RWPE1 (cell line): Measurements from ENCODE around the gene TMPRSS3.

ENCODE experiments used
- CTCF ChIA-PET: fragments of 350-600 bp; sonication (Branson Sonifier 250); formaldehyde crosslinking; extraction: SDS; loops from one replicate; lab custom pipeline; 2021; lab: Yijun Ruan, JAX
- POLR2A ChIA-PET: fragments of 400-600 bp; formaldehyde crosslinking; extraction: SDS; loops from one replicate; lab custom pipeline; 2020; ENCODE audit warnings: antibody characterized with exemption; ENCODE audit not compliant: low non-redundant PET; lab: Yijun Ruan, JAX
- DNase-seq: peaks from one replicate; pipeline ENCODE4 v3.0.0; 2012; ENCODE audit warnings: low spot score
- H3K27ac ChIP-seq: fragments of 450-650 bp; 2 replicates; pipeline ENCODE4 v1.5.1; 2017
- CTCF ChIP-seq: fragments of 450-650 bp; conservative IDR thresholded peaks from 2 replicates; pipeline ENCODE4 v1.5.1; 2017; ENCODE audit warnings: low read depth, mild to moderate bottlenecking

TMPRSS3 gene

GRCh38 chr21:42373908-42374455 lies 21.9 kb downstream of the TMPRSS3 start:
- no peak for TF ChIP-seq CTCF
- no peak for DNase-seq
- CTCF ChIA-PET = no interaction called here
- no peak overlapping the region for H3K27ac ChIP-seq
- POLR2A ChIA-PET = no interaction called here

- CTCF ChIA-PET = no interaction called here
- H3K27ac ChIP-seq = no peak overlapping the region
- no peak for TF ChIP-seq CTCF
Measured at GRCh38 chr21:42373196-42373907, 22.5 kb downstream of the TMPRSS3 start.

GRCh38 chr21:42370894-42371654 lies 24.8 kb downstream of the TMPRSS3 start:
- ChIA-PET CTCF (no interaction called here), POLR2A (no interaction called here)
- no peak for DNase-seq
- H3K27ac ChIP-seq = no peak overlapping the region
- TF ChIP-seq CTCF = no peak

More at GRCh38 chr21:42373196-42373907, 22.5 kb downstream of the TMPRSS3 start:
- POLR2A ChIA-PET = no interaction called here
- no peak for DNase-seq

- DNase-seq = no peak
- ChIA-PET CTCF (no interaction called here), POLR2A (no interaction called here)
- H3K27ac ChIP-seq = no peak overlapping the region
- no peak for TF ChIP-seq CTCF
Measured at GRCh38 chr21:42369821-42370220, 26.0 kb downstream of the TMPRSS3 start.

GRCh38 chr21:42367367-42368165 lies 28.3 kb downstream of the TMPRSS3 start:
- POLR2A ChIA-PET = no interaction called here

More at GRCh38 chr21:42367367-42368165, 28.3 kb downstream of the TMPRSS3 start:
- CTCF ChIA-PET = interaction anchor here (0.6 to 1.3 kb wide), 2 partner anchors 10 to 14 kb away, joined by 5 to 8 read pairs; no protein-coding TSS in a partner anchor
- TF ChIP-seq CTCF = no peak
- H3K27ac ChIP-seq = no peak overlapping the region
- no peak for DNase-seq
